ENCODE measurements around the gene NSMCE4A. TPM values are rescaled to one million over a fixed set of nuclear protein-coding genes. Genes with fewer than 3 reads are reported as not detected.
"Not testable (repeated sequence)": the region's sequence is repeated elsewhere in the genome, so short reads cannot be mapped to it uniquely, and the experiment has no call there.

The NSMCE4A gene
- total and polyA plus RNA-seq, 2 experiments from 2014 or later, result 44.5 to 67.6 TPM

DNA sequence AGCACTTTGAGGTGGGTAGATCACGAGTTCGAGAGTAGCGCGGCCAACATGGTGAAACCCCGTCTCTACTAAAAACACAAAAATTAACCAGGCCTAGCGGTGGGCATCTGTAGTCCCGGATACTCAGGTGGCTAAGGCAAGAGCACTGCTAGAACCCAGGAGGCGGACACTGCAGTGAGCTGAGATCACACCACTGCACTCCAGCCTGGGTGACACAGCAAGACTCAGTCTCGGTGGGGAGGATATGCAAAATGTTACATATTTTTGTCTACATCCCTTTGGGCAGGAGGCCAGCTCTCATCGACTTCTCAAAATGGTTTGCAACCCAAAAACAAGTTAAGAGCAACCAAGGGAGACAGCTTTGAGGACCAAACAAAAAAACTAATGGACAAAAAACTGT lies 55.4 kb downstream of the NSMCE4A start:
- WGBS (ENCODE audit: low lambda C conversion rate, missing lambda C conversion rate), result 98% methylated on average over 10 of the region's 10 CpGs
- H3K36me3 ChIP-seq (replicated peaks; ENCODE audit: insufficient read depth, low read depth), result no peaks in the 10 kb centered on the region
- TF ChIP-seq, protein P1, sequence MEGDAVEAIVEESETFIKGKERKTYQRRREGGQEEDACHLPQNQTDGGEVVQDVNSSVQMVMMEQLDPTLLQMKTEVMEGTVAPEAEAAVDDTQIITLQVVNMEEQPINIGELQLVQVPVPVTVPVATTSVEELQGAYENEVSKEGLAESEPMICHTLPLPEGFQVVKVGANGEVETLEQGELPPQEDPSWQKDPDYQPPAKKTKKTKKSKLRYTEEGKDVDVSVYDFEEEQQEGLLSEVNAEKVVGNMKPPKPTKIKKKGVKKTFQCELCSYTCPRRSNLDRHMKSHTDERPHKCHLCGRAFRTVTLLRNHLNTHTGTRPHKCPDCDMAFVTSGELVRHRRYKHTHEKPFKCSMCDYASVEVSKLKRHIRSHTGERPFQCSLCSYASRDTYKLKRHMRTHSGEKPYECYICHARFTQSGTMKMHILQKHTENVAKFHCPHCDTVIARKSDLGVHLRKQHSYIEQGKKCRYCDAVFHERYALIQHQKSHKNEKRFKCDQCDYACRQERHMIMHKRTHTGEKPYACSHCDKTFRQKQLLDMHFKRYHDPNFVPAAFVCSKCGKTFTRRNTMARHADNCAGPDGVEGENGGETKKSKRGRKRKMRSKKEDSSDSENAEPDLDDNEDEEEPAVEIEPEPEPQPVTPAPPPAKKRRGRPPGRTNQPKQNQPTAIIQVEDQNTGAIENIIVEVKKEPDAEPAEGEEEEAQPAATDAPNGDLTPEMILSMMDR (IDR thresholded peaks at IDR 0.05; ENCODE audit: poor library complexity), result no peak
- TF ChIP-seq EZH2 (IDR thresholded peaks at IDR 0.05; ENCODE audit: borderline replicate concordance) (no peak), EZH2phosphoT487 (IDR thresholded peaks at IDR 0.05; ENCODE audit: low read depth, severe bottlenecking, unreplicated experiment) (no peak)
- H3K27ac ChIP-seq, result no peak overlapping the region
- no peak overlapping the region for H2AFZ ChIP-seq
- H3K4me3 ChIP-seq, result no peak overlapping the region
- peaks cover 11% of the 10 kb centered on the region for H3K4me1 ChIP-seq (ENCODE audit: insufficient read depth)
- H3K4me2 ChIP-seq, result no peak overlapping the region
- peaks cover 74% of the 10 kb centered on the region for H3K79me2 ChIP-seq
- no peaks in the 10 kb centered on the region for H4K20me1 ChIP-seq (ENCODE audit: insufficient read depth, poor library complexity, severe bottlenecking)
- H3K9me2 ChIP-seq (replicated peaks; ENCODE audit: insufficient read depth), result no peaks in the 10 kb centered on the region
- DNase-seq (ENCODE audit: low spot score), result no peak
- H3K9me3 ChIP-seq (ENCODE audit: low read depth), result no peaks in the 10 kb centered on the region
- H3K27me3 ChIP-seq, result no peaks in the 10 kb centered on the region

DNA sequence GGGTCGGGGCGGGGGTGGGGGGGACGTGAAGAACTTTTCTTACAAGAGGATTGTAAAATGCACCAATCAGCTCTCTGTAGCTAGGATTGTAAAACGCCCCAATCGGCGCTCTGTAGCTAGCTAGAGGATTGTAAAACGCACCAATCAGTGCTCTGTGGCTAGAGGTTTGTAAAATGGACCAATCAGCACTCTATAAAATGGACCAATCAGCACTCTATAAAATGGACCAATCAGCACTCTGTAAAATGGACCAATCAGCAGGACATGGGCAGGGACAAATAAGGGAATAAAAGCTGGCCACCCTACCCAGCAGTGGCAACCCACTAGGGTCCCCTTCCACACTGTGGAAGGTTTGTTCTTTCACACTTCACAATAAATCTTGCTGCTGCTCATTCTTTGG lies 56.2 kb downstream of the NSMCE4A start:
- 97% methylated on average over 7 of the region's 7 CpGs for WGBS (ENCODE audit: low lambda C conversion rate, missing lambda C conversion rate)
- not testable (repeated sequence) for H3K27ac ChIP-seq; H3K4me3 ChIP-seq; H2AFZ ChIP-seq; H3K9me3 ChIP-seq (ENCODE audit: low read depth); H3K4me2 ChIP-seq; H3K36me3 ChIP-seq (replicated peaks; ENCODE audit: insufficient read depth, low read depth); H3K27me3 ChIP-seq; H4K20me1 ChIP-seq (ENCODE audit: insufficient read depth, poor library complexity, severe bottlenecking); H3K9me2 ChIP-seq (replicated peaks; ENCODE audit: insufficient read depth); DNase-seq (ENCODE audit: low spot score)
- H3K4me1 ChIP-seq (ENCODE audit: insufficient read depth), result peaks cover 11% of the 10 kb centered on the region
- peaks cover 74% of the 10 kb centered on the region for H3K79me2 ChIP-seq

DNA sequence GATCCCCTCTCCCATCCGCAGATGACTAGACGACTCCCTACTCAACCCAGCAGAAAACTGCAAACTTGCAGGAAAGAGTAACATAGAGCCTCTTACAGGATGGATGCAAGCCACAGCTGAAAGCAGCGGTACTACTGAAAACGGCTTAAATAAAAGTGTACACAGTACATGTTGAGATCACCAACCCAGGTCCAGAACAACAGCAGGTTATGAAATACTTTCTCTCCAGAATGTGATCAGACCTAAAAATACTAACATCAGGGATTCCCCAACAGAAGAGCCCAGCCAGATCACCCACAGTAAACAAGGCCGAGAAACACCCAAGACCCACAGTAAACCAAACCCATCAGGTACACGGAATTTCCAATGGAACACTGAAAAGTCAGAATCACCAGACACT lies 60.4 kb downstream of the NSMCE4A start:
- Histone ChIP-seq H3K27me3 (no peaks in the 10 kb centered on the region), H3K27ac (no peak overlapping the region), H3K79me2 (peaks cover 63% of the 10 kb centered on the region), H3K9me2 (replicated peaks; ENCODE audit: insufficient read depth) (no peaks in the 10 kb centered on the region), H3K36me3 (replicated peaks; ENCODE audit: insufficient read depth, low read depth) (no peaks in the 10 kb centered on the region), H4K20me1 (ENCODE audit: insufficient read depth, poor library complexity, severe bottlenecking) (no peaks in the 10 kb centered on the region), H3K9me3 (ENCODE audit: low read depth) (no peaks in the 10 kb centered on the region), H2AFZ (no peak overlapping the region), H3K4me3 (no peak overlapping the region), H3K4me1 (ENCODE audit: insufficient read depth) (peaks cover 5% of the 10 kb centered on the region), H3K4me2 (no peak overlapping the region)
- WGBS (ENCODE audit: low lambda C conversion rate, missing lambda C conversion rate), result 83% methylated on average over 6 of the region's 6 CpGs
- no peak for TF ChIP-seq EZH2 (IDR thresholded peaks at IDR 0.05; ENCODE audit: borderline replicate concordance)
- no peak for TF ChIP-seq EZH2phosphoT487 (IDR thresholded peaks at IDR 0.05; ENCODE audit: low read depth, severe bottlenecking, unreplicated experiment)
- TF ChIP-seq, protein P1 (IDR thresholded peaks at IDR 0.05; ENCODE audit: poor library complexity), result no peak
- no peak for DNase-seq (ENCODE audit: low spot score)

DNA sequence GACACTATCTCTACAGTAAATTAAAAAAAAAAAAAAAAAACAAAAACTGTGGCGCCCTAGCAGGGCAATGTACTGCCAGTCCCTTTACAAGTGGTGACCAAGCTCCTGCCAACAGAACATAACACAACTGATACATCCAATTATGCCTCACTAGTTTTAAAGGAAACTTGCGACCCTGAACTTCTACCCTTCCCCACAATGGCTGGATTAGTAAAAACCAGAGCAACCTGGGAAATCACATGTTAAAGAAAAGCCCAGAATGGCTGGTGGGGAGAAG lies 63.7 kb downstream of the NSMCE4A start:
- no peak for TF ChIP-seq EZH2 (IDR thresholded peaks at IDR 0.05; ENCODE audit: borderline replicate concordance)
- TF ChIP-seq, protein P1 (IDR thresholded peaks at IDR 0.05; ENCODE audit: poor library complexity), result no peak
- TF ChIP-seq EZH2phosphoT487 (IDR thresholded peaks at IDR 0.05; ENCODE audit: low read depth, severe bottlenecking, unreplicated experiment), result no peak
- Histone ChIP-seq H3K79me2 (peaks cover 57% of the 10 kb centered on the region), H3K4me1 (ENCODE audit: insufficient read depth) (no peaks in the 10 kb centered on the region), H2AFZ (no peak overlapping the region), H3K27me3 (no peaks in the 10 kb centered on the region), H3K4me2 (no peak overlapping the region), H3K9me2 (replicated peaks; ENCODE audit: insufficient read depth) (no peaks in the 10 kb centered on the region), H3K27ac (no peak overlapping the region), H3K4me3 (no peak overlapping the region), H3K9me3 (ENCODE audit: low read depth) (no peaks in the 10 kb centered on the region), H4K20me1 (ENCODE audit: insufficient read depth, poor library complexity, severe bottlenecking) (no peaks in the 10 kb centered on the region), H3K36me3 (replicated peaks; ENCODE audit: insufficient read depth, low read depth) (no peaks in the 10 kb centered on the region)
- DNase-seq (ENCODE audit: low spot score), result no peak
- 100% methylated on average over 2 of the region's 2 CpGs for WGBS (ENCODE audit: low lambda C conversion rate, missing lambda C conversion rate)
